Measurements from ENCODE around the gene COL20A1.

- TF ChIP-seq POLR2A (IDR thresholded peaks at IDR 0.05) = no peak
- no peak for TF ChIP-seq CTCF (IDR thresholded peaks at IDR 0.05)
These were observed 17.2 kb upstream of the COL20A1 start for GRCh38 chr20:63275825-63276224.

Measured in uterus (tissue), 2 donors.